ENCODE results near the gene KRT10.

Gene KRT10

DNA sequence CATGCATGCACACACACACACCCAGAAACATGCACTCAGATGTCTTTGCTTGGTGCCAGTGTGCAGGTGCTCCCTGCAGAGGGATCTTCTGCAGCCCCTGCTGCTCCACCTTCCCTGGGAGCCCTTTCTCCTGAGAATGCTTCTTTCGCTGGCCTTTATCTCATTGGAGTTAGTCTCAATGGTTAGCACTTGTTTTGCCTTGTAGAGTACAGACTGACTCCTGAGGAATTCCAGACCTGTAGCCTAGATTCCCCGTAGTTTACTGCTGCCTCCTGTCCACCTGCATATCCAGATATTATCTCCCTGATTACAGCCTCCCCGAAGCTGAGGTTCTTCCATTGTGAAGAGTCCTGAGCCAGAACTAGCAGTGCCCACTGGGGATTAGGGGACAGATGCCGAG lies 47.7 kb upstream of the KRT10 start (continued):
- no peak for TF ChIP-seq ZNF292 (tag by site-specific recombination; IDR thresholded peaks at IDR 0.05; ENCODE audit: borderline replicate concordance, low read depth)
- no peak for TF ChIP-seq ZNF548 (tag by site-specific recombination; IDR thresholded peaks at IDR 0.05)
- TF ChIP-seq MZF1 (tag by site-specific recombination; IDR thresholded peaks at IDR 0.05; ENCODE audit: borderline replicate concordance) = no peak
- no peak for TF ChIP-seq ZNF639 (tag by site-specific recombination; IDR thresholded peaks at IDR 0.05)

DNA sequence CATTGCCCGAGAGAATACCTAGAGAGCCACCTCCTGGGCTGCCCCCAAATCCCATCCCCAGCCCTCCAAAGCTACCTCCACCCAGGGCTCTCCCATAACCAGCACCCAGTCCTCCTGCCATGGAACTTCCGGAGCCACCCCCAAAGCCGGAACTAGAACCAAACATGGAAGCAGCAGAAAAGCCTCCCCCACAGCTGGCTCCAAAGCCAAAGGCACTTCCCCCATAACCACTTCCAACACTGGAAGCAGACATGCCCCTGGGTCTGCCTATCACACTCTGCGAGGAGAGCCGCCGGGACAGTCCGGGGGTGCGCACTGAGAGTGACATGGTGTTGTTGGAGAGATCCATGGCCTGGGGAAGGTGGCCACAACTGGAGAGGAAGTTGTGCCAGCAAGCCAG lies 44.4 kb upstream of the KRT10 start, which contains the start of gene KRT12:
KRT12 (minus strand) TSS at position 386 of the 400 bp plus-strand sequence; CDS start at position 349, 37 bp downstream.
- Histone ChIP-seq H3K27ac (ENCODE audit: extremely low read depth, low read depth, low read length) (no peak within 1 kb of the TSS), H3K4me3 (ENCODE audit: low read depth, low read length) (no peak within 1 kb of the TSS), H3K36me3 (ENCODE audit: control insufficient read depth in 2 of 2, insufficient read depth in 1 of 2, low read length in 2 of 2) (no peaks in the 10 kb centered on the region), H3K4me1 (ENCODE audit: control insufficient read depth, insufficient read depth, low read length) (no peaks in the 10 kb centered on the region), H3K9me3 (ENCODE audit: control insufficient read depth, insufficient read depth, low read depth, low read length) (no peaks in the 10 kb centered on the region)
- CTCF ChIA-PET = interaction anchor here (0.6 to 2.3 kb wide), 5 partner anchors 9 to 795 kb away, joined by 3 to 21 read pairs (median 3); no protein-coding TSS in a partner anchor
- POLR2A ChIA-PET = interaction anchor here (0.8 kb wide), 1 partner anchor 821 kb away, joined by 4 read pairs; no protein-coding TSS in a partner anchor
- no peak for TF ChIP-seq ZNF473 (tag by site-specific recombination; IDR thresholded peaks at IDR 0.05)
- TF ChIP-seq, protein P1, sequence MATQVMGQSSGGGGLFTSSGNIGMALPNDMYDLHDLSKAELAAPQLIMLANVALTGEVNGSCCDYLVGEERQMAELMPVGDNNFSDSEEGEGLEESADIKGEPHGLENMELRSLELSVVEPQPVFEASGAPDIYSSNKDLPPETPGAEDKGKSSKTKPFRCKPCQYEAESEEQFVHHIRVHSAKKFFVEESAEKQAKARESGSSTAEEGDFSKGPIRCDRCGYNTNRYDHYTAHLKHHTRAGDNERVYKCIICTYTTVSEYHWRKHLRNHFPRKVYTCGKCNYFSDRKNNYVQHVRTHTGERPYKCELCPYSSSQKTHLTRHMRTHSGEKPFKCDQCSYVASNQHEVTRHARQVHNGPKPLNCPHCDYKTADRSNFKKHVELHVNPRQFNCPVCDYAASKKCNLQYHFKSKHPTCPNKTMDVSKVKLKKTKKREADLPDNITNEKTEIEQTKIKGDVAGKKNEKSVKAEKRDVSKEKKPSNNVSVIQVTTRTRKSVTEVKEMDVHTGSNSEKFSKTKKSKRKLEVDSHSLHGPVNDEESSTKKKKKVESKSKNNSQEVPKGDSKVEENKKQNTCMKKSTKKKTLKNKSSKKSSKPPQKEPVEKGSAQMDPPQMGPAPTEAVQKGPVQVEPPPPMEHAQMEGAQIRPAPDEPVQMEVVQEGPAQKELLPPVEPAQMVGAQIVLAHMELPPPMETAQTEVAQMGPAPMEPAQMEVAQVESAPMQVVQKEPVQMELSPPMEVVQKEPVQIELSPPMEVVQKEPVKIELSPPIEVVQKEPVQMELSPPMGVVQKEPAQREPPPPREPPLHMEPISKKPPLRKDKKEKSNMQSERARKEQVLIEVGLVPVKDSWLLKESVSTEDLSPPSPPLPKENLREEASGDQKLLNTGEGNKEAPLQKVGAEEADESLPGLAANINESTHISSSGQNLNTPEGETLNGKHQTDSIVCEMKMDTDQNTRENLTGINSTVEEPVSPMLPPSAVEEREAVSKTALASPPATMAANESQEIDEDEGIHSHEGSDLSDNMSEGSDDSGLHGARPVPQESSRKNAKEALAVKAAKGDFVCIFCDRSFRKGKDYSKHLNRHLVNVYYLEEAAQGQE (tag by site-specific recombination; IDR thresholded peaks at IDR 0.05) = no peak
- TF ChIP-seq EGR2 (tag by site-specific recombination; IDR thresholded peaks at IDR 0.05; ENCODE audit: low read depth) = no peak
- no peak for TF ChIP-seq BCL6B (tag by site-specific recombination; IDR thresholded peaks at IDR 0.05)
- TF ChIP-seq ZNF654 (tag by site-specific recombination; IDR thresholded peaks at IDR 0.05; ENCODE audit: low read depth) = no peak
- no peak for TF ChIP-seq TCF7L2 (IDR thresholded peaks at IDR 0.05; ENCODE audit: borderline replicate concordance, low read depth, low read length)
- TF ChIP-seq ZNF239 (tag by site-specific recombination; IDR thresholded peaks at IDR 0.05) = no peak
- no peak for TF ChIP-seq ZNF138 (tag by site-specific recombination; IDR thresholded peaks at IDR 0.05; ENCODE audit: borderline replicate concordance)
- TF ChIP-seq KLF8 (tag by site-specific recombination; IDR thresholded peaks at IDR 0.05) = no peak
- no peak for TF ChIP-seq KLF1 (tag by site-specific recombination; IDR thresholded peaks at IDR 0.05)
- no peak for TF ChIP-seq ZNF76 (tag by site-specific recombination; IDR thresholded peaks at IDR 0.05; ENCODE audit: borderline replicate concordance, low read depth)
- TF ChIP-seq, protein P2, sequence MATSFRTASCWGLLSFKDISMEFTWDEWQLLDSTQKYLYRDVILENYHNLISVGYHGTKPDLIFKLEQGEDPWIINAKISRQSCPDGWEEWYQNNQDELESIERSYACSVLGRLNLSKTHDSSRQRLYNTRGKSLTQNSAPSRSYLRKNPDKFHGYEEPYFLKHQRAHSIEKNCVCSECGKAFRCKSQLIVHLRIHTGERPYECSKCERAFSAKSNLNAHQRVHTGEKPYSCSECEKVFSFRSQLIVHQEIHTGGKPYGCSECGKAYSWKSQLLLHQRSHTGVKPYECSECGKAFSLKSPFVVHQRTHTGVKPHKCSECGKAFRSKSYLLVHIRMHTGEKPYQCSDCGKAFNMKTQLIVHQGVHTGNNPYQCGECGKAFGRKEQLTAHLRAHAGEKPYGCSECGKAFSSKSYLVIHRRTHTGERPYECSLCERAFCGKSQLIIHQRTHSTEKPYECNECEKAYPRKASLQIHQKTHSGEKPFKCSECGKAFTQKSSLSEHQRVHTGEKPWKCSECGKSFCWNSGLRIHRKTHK (tag by site-specific recombination; IDR thresholded peaks at IDR 0.05) = no peak
- TF ChIP-seq, protein P3, sequence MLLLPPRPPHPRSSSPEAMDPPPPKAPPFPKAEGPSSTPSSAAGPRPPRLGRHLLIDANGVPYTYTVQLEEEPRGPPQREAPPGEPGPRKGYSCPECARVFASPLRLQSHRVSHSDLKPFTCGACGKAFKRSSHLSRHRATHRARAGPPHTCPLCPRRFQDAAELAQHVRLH (tag by site-specific recombination; IDR thresholded peaks at IDR 0.05) = no peak
- TF ChIP-seq ZNF280D (tag by site-specific recombination; IDR thresholded peaks at IDR 0.05) = no peak
- TF ChIP-seq ZSCAN4 (tag by site-specific recombination; IDR thresholded peaks at IDR 0.05) = no peak
- TF ChIP-seq ZNF560 (tag by site-specific recombination; IDR thresholded peaks at IDR 0.05; ENCODE audit: borderline replicate concordance) = no peak
- TF ChIP-seq ZNF16 (tag by site-specific recombination; IDR thresholded peaks at IDR 0.05; ENCODE audit: low read depth) = no peak
- no peak for TF ChIP-seq ZNF404 (tag by site-specific recombination; IDR thresholded peaks at IDR 0.05)

Data from HEK293 (cell line).